ENCODE data around the gene HSF5. TPM values are rescaled to one million over a fixed set of nuclear protein-coding genes. Genes with fewer than 3 reads are reported as not detected.

Gene HSF5
- total RNA-seq, 1 experiment from 2014 or later: not detected

GRCh38 chr17:58378733-58379510 lies 109.3 kb downstream of the HSF5 start:
- ChIA-PET CTCF (interaction anchor here (1.3 kb wide), 1 partner anchor 39 kb away, joined by 3 read pairs; the partner anchor contains the start of gene RNF43), POLR2A (ENCODE audit: unreplicated experiment) (interaction anchor here (1.6 kb wide), 1 partner anchor 39 kb away, joined by 3 read pairs; the partner anchor contains the start of gene RNF43)
- TF ChIP-seq EZH2 (IDR thresholded peaks at IDR 0.05; ENCODE audit: low read length, unreplicated experiment): no peak
- no peak for TF ChIP-seq CTCF (conservative IDR thresholded peaks at IDR 0.05; ENCODE audit: low read depth, low read length)
- no peak for TF ChIP-seq EZH2phosphoT487 (IDR thresholded peaks at IDR 0.05; ENCODE audit: borderline replicate concordance, low read length)
- Histone ChIP-seq H2AFZ (ENCODE audit: low read length) (no peak overlapping the region), H4K20me1 (ENCODE audit: low read length) (no peaks in the 10 kb centered on the region), H3K4me2 (ENCODE audit: low read length) (no peak overlapping the region), H3K4me1 (ENCODE audit: insufficient read depth, low read length) (peaks cover 21% of the 10 kb centered on the region), H3K9ac (ENCODE audit: low read length) (no peak overlapping the region), H3K9me2 (replicated peaks; ENCODE audit: low read length) (no peaks in the 10 kb centered on the region), H3F3A (ENCODE audit: low read length, unreplicated experiment) (no peaks in the 10 kb centered on the region), H3K27me3 (ENCODE audit: low read length) (no peaks in the 10 kb centered on the region), H3K4me3 (ENCODE audit: low read length) (no peak overlapping the region), H3K36me3 (ENCODE audit: low read depth, low read length) (no peaks in the 10 kb centered on the region), H3K9me3 (ENCODE audit: low read length) (no peaks in the 10 kb centered on the region), H3K27ac (ENCODE audit: low read length) (no peak overlapping the region), H3K79me2 (ENCODE audit: low read length) (no peaks in the 10 kb centered on the region)
- no TSS peak for BruUV-seq (replicated peaks)
- ATAC-seq (no peak), DNase-seq (no peak)
- intact Hi-C loops (cut with micrococcal nuclease): no loop called here

- H3F3A ChIP-seq (ENCODE audit: low read length, unreplicated experiment): no peaks in the 10 kb centered on the region
- no TSS peak for BruUV-seq (replicated peaks)
- H3K4me3 ChIP-seq (ENCODE audit: low read length): no peak overlapping the region
- no peak for ATAC-seq
- intact Hi-C loops (cut with micrococcal nuclease): no loop called here
- H3K27ac ChIP-seq (ENCODE audit: low read length): 0 out of 2 replicates have a peak overlapping the region, but pooled peaks have one; percentile 14
- no peak overlapping the region for H2AFZ ChIP-seq (ENCODE audit: low read length)
- H3K9me2 ChIP-seq (replicated peaks; ENCODE audit: low read length): no peaks in the 10 kb centered on the region
- H3K27me3 ChIP-seq (ENCODE audit: low read length): no peaks in the 10 kb centered on the region
- CTCF ChIA-PET: no interaction called here
- POLR2A ChIA-PET (ENCODE audit: unreplicated experiment): interaction anchor here (1.6 kb wide), 1 partner anchor 40 kb away, joined by 3 read pairs; the partner anchor contains the start of gene RNF43
- no peaks in the 10 kb centered on the region for H4K20me1 ChIP-seq (ENCODE audit: low read length)
- TF ChIP-seq EZH2phosphoT487 (IDR thresholded peaks at IDR 0.05; ENCODE audit: borderline replicate concordance, low read length) (no peak), EZH2 (IDR thresholded peaks at IDR 0.05; ENCODE audit: low read length, unreplicated experiment) (no peak), CTCF (conservative IDR thresholded peaks at IDR 0.05; ENCODE audit: low read depth, low read length) (no peak)
- H3K4me2 ChIP-seq (ENCODE audit: low read length): no peak overlapping the region
- H3K4me1 ChIP-seq (ENCODE audit: insufficient read depth, low read length): peaks cover 21% of the 10 kb centered on the region
- no peaks in the 10 kb centered on the region for H3K9me3 ChIP-seq (ENCODE audit: low read length)
- no peaks in the 10 kb centered on the region for H3K36me3 ChIP-seq (ENCODE audit: low read depth, low read length)
- no peak overlapping the region for H3K9ac ChIP-seq (ENCODE audit: low read length)
- H3K79me2 ChIP-seq (ENCODE audit: low read length): no peaks in the 10 kb centered on the region
- DNase-seq: no peak
Observed at GRCh38 chr17:58377661-58378060, 110.5 kb downstream of the HSF5 start.
